SK-N-SH (cell line): Measurements from ENCODE around the gene GRIK3.

Experiments used
- JUND ChIP-seq: IDR thresholded peaks from 2 replicates; pipeline ENCODE4 v1.4.0; 2012
- NRF1 ChIP-seq: IDR thresholded peaks from 2 replicates; pipeline ENCODE4 v1.6.1; 2012; ENCODE audit warnings: low read depth, mild to moderate bottlenecking, low read length
- RAD21 ChIP-seq: IDR thresholded peaks from 2 replicates; pipeline ENCODE4 v1.6.1; 2012; ENCODE audit warnings: mild to moderate bottlenecking, low read length
- SMC3 ChIP-seq: IDR thresholded peaks from 2 replicates; pipeline ENCODE4 v1.6.1; 2012; ENCODE audit warnings: low read depth, low read length, improper control_type of control experiment
- TAF1 ChIP-seq: IDR thresholded peaks from 2 replicates; pipeline ENCODE4 v1.6.1; 2012; ENCODE audit warnings: low read depth, mild to moderate bottlenecking, low read length, moderate library complexity, borderline replicate concordance
- TF ChIP-seq, protein P1 (sequence below): fragments of 150-350 bp; IDR thresholded peaks from 2 replicates; pipeline ENCODE4 v1.6.1; 2017; ENCODE audit warnings: antibody characterized with exemption, low read length, low read depth, borderline replicate concordance
- TF ChIP-seq, protein P2 (sequence below): IDR thresholded peaks from 2 replicates; pipeline ENCODE4 v1.6.1; 2012; ENCODE audit warnings: mild to moderate bottlenecking, low read depth, low read length, moderate library complexity
- TF ChIP-seq, protein P3 (sequence below): fragments of 200-600 bp; sonication (generic); IDR thresholded peaks from 2 replicates; pipeline ENCODE4 v1.6.1; 2017; ENCODE audit warnings: antibody characterized with exemption, mild to moderate bottlenecking, moderate library complexity

DNA sequence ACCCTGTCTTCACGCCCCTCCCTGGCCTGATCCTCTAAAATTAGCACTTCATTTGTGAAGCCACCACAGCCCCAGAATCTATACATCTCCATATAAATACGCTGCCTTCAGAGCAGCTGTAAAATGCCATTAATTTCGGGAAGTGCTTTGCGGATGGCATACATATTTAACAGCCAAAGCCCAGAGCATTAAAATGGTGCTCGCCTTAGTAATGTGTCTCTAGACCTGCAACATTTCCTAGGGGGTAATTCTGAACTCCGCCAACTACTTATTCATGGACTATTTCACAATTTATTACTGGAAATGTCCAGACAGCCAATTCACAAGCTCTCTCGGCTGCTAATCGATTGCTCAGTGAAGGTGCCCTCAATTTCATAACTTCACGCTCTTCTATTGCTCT is 189.4 kb downstream of the GRIK3 start:
- TF ChIP-seq SMC3 (no peak), NRF1 (no peak), TAF1 (no peak), RAD21 (no peak), JUND (no peak)
- TF ChIP-seq, protein P1, sequence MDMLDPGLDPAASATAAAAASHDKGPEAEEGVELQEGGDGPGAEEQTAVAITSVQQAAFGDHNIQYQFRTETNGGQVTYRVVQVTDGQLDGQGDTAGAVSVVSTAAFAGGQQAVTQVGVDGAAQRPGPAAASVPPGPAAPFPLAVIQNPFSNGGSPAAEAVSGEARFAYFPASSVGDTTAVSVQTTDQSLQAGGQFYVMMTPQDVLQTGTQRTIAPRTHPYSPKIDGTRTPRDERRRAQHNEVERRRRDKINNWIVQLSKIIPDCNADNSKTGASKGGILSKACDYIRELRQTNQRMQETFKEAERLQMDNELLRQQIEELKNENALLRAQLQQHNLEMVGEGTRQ = no peak
- TF ChIP-seq, protein P2, sequence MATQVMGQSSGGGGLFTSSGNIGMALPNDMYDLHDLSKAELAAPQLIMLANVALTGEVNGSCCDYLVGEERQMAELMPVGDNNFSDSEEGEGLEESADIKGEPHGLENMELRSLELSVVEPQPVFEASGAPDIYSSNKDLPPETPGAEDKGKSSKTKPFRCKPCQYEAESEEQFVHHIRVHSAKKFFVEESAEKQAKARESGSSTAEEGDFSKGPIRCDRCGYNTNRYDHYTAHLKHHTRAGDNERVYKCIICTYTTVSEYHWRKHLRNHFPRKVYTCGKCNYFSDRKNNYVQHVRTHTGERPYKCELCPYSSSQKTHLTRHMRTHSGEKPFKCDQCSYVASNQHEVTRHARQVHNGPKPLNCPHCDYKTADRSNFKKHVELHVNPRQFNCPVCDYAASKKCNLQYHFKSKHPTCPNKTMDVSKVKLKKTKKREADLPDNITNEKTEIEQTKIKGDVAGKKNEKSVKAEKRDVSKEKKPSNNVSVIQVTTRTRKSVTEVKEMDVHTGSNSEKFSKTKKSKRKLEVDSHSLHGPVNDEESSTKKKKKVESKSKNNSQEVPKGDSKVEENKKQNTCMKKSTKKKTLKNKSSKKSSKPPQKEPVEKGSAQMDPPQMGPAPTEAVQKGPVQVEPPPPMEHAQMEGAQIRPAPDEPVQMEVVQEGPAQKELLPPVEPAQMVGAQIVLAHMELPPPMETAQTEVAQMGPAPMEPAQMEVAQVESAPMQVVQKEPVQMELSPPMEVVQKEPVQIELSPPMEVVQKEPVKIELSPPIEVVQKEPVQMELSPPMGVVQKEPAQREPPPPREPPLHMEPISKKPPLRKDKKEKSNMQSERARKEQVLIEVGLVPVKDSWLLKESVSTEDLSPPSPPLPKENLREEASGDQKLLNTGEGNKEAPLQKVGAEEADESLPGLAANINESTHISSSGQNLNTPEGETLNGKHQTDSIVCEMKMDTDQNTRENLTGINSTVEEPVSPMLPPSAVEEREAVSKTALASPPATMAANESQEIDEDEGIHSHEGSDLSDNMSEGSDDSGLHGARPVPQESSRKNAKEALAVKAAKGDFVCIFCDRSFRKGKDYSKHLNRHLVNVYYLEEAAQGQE = no peak
- TF ChIP-seq, protein P3, sequence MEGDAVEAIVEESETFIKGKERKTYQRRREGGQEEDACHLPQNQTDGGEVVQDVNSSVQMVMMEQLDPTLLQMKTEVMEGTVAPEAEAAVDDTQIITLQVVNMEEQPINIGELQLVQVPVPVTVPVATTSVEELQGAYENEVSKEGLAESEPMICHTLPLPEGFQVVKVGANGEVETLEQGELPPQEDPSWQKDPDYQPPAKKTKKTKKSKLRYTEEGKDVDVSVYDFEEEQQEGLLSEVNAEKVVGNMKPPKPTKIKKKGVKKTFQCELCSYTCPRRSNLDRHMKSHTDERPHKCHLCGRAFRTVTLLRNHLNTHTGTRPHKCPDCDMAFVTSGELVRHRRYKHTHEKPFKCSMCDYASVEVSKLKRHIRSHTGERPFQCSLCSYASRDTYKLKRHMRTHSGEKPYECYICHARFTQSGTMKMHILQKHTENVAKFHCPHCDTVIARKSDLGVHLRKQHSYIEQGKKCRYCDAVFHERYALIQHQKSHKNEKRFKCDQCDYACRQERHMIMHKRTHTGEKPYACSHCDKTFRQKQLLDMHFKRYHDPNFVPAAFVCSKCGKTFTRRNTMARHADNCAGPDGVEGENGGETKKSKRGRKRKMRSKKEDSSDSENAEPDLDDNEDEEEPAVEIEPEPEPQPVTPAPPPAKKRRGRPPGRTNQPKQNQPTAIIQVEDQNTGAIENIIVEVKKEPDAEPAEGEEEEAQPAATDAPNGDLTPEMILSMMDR = no peak
